Esophagus muscularis mucosa (tissue), 4 donors: ENCODE data around the gene ISL1. TPM values are rescaled to one million over a fixed set of nuclear protein-coding genes. Genes with fewer than 3 reads are reported as not detected.

ENCODE experiments used
- DNase-seq: peaks from one replicate; pipeline ENCODE4 v3.0.0-alpha.2; 2017; ENCODE audit errors: extremely low spot score
- H3K27ac ChIP-seq, 4 donors: fragments of 200-600 bp; sonication (generic); replicated peaks in 1 of 4; 1 replicate in 3 of 4; 2 replicates in 1 of 4; pipeline ENCODE4 v1.5.1; 2016 to 2019; ENCODE audit warnings: mild to moderate bottlenecking in 1 of 4
- H3K27me3 ChIP-seq, 4 donors: fragments of 200-600 bp; sonication (generic); one replicate each; pipeline versions ENCODE4 v1.5.1 to v1.6.0; 2016 to 2019
- H3K36me3 ChIP-seq, 4 donors: fragments of 200-600 bp; sonication (generic); one replicate each; pipeline ENCODE4 v1.5.1; 2016 to 2019
- H3K4me1 ChIP-seq, 4 donors: fragments of 200-600 bp; sonication (generic); one replicate each; pipeline ENCODE4 v1.5.1; 2016 to 2019
- H3K4me3 ChIP-seq, 4 donors: fragments of 200-600 bp; sonication (generic); 1 replicate in 2 of 4; 2 replicates in 2 of 4; pipeline ENCODE4 v1.5.1; 2016 to 2019; ENCODE audit warnings: mild to moderate bottlenecking in 4 of 4, moderate library complexity in 1 of 4
- H3K9me3 ChIP-seq, 4 donors: fragments of 200-600 bp; sonication (generic); 1 replicate in 3 of 4; 2 replicates in 1 of 4; pipeline ENCODE4 v1.5.1; 2016 to 2019
- CTCF ChIP-seq, 3 experiments: fragments of 200-600 bp in 2 of 3; fragments of 450-650 bp in 1 of 3; sonication (generic) in 2 of 3; IDR thresholded peaks; one replicate each; pipeline ENCODE4 v1.5.1; 2017 to 2019; ENCODE audit warnings: antibody characterized with exemption in 3 of 3, mild to moderate bottlenecking in 2 of 3, moderate library complexity in 1 of 3
- EP300 ChIP-seq: sonication (generic); formaldehyde crosslinking; IDR thresholded peaks from one replicate; pipeline ENCODE4 v1.6.1; 2017; ENCODE audit warnings: antibody characterized with exemption
- POLR2A ChIP-seq: fragments of 450-650 bp; IDR thresholded peaks from one replicate; pipeline ENCODE4 v1.6.1; 2017; ENCODE audit warnings: antibody characterized with exemption, moderate library complexity, mild to moderate bottlenecking, low read depth
- POLR2AphosphoS5 ChIP-seq, 2 donors: sonication (generic); formaldehyde crosslinking; IDR thresholded peaks; one replicate each; pipeline ENCODE4 v1.6.1; 2017; ENCODE audit warnings: antibody characterized with exemption in 2 of 2
- WGBS: methylation state at CpG from one replicate; pipeline ENCODE4 v1.1.5; 2018; 5-methylcytosine and 5-hydroxymethylcytosine counted together
- intact Hi-C: fragments of 100-400 bp; cut with DNase I; formaldehyde crosslinking; loops from one replicate; pipeline ENCODE4 v1.15.1; 2023
- total RNA-seq, 4 donors: library from RNA; depleted of rRNA; stranded (reverse); fragments of >200 nt; gene quantifications; one replicate each; pipeline versions ENCODE4 v1.1.0 to v1.2.1, GENCODE V29; 2016

Gene ISL1
- total RNA-seq, 4 donors from 2014 or later, result not detected

GRCh38 chr5:51398875-51399642 is 15.8 kb downstream of the ISL1 start:
- no peaks in the 10 kb centered on the region for H3K36me3 ChIP-seq
- H3K27me3 ChIP-seq, result peaks cover 0 to 65% (median 36%) of the 10 kb centered on the region in 4 donors
- 2% methylated on average over 24 of the region's 57 CpGs for WGBS
- no peaks in the 10 kb centered on the region for H3K9me3 ChIP-seq
- DNase-seq, result no peak
- TF ChIP-seq POLR2AphosphoS5 (IDR thresholded peaks at IDR 0.05) (no peak), CTCF (IDR thresholded peaks at IDR 0.05) (no peak), POLR2A (no peak), EP300 (no peak)
- no peak overlapping the region for H3K4me3 ChIP-seq
- H3K4me1 ChIP-seq, result peaks cover 0 to 11% (median 7%) of the 10 kb centered on the region in 4 donors
- intact Hi-C loops, result no loop called here
- no peak overlapping the region for H3K27ac ChIP-seq

- no peak overlapping the region for H3K27ac ChIP-seq
- no peaks in the 10 kb centered on the region for H3K9me3 ChIP-seq
- peaks cover 0 to 59% (median 36%) of the 10 kb centered on the region in 4 donors for H3K27me3 ChIP-seq
- intact Hi-C loops, result no loop called here
- no peak for DNase-seq
- no peak overlapping the region for H3K4me3 ChIP-seq
- 11% methylated on average over 10 of the region's 10 CpGs for WGBS
- no peaks in the 10 kb centered on the region for H3K36me3 ChIP-seq
- peaks cover 0 to 11% (median 7%) of the 10 kb centered on the region in 4 donors for H3K4me1 ChIP-seq
- TF ChIP-seq POLR2AphosphoS5 (IDR thresholded peaks at IDR 0.05) (no peak), POLR2A (no peak), CTCF (IDR thresholded peaks at IDR 0.05) (no peak), EP300 (no peak)
Measured at GRCh38 chr5:51399643-51400006, 16.4 kb downstream of the ISL1 start.

- DNase-seq, result no peak
- intact Hi-C loops, result no loop called here
- H3K4me1 ChIP-seq, result peaks cover 0 to 4% (median 2%) of the 10 kb centered on the region in 4 donors
- no peaks in the 10 kb centered on the region for H3K9me3 ChIP-seq
- H3K27ac ChIP-seq, result no peak overlapping the region
- H3K4me3 ChIP-seq, result no peak overlapping the region
- no peak for TF ChIP-seq CTCF (IDR thresholded peaks at IDR 0.05)
- no peak for TF ChIP-seq EP300
- no peak for TF ChIP-seq POLR2AphosphoS5 (IDR thresholded peaks at IDR 0.05)
- TF ChIP-seq POLR2A, result no peak
- H3K27me3 ChIP-seq, result peaks cover 0 to 13% (median 8%) of the 10 kb centered on the region in 4 donors
- 83% methylated on average over 1 of the region's 1 CpG for WGBS
- no peaks in the 10 kb centered on the region for H3K36me3 ChIP-seq
Measured at GRCh38 chr5:51404255-51404654, 21.0 kb downstream of the ISL1 start.

- Histone ChIP-seq H3K9me3 (no peaks in the 10 kb centered on the region), H3K27me3 (peaks cover 0 to 10% (median 0%) of the 10 kb centered on the region in 4 donors), H3K27ac (no peak overlapping the region), H3K36me3 (no peaks in the 10 kb centered on the region), H3K4me3 (no peak overlapping the region), H3K4me1 (no peaks in the 10 kb centered on the region)
- TF ChIP-seq CTCF (IDR thresholded peaks at IDR 0.05) (no peak), POLR2AphosphoS5 (IDR thresholded peaks at IDR 0.05) (no peak), POLR2A (no peak), EP300 (no peak)
- intact Hi-C loops, result no loop called here
- DNase-seq, result no peak
- WGBS, result 36% methylated on average over 7 of the region's 7 CpGs
Measured at GRCh38 chr5:51411921-51412325, 28.7 kb downstream of the ISL1 start.

GRCh38 chr5:51414516-51414915 is 31.3 kb downstream of the ISL1 start:
- peaks cover 0 to 10% (median 0%) of the 10 kb centered on the region in 4 donors for H3K27me3 ChIP-seq
- TF ChIP-seq POLR2A, result no peak
- no peak for TF ChIP-seq EP300
- H3K9me3 ChIP-seq, result no peaks in the 10 kb centered on the region
- no peak overlapping the region for H3K27ac ChIP-seq
- no peak for DNase-seq
- no peak overlapping the region for H3K4me3 ChIP-seq
- H3K4me1 ChIP-seq, result no peaks in the 10 kb centered on the region
- intact Hi-C loops, result no loop called here
- 76% methylated on average over 2 of the region's 2 CpGs for WGBS
- H3K36me3 ChIP-seq, result no peaks in the 10 kb centered on the region
